ENCODE results near the gene CCL11. TPM values are rescaled to one million over a fixed set of nuclear protein-coding genes. Genes with fewer than 3 reads are reported as not detected.

The CCL11 gene
- total RNA-seq, 1 experiment from 2014 or later = not detected

- H3K36me3 Mint-ChIP-seq = peaks cover under 1% of the 10 kb centered on the region; the same call in 1 of the 2 replicates
- H3K9me3 Mint-ChIP-seq = peaks cover under 1% of the 10 kb centered on the region; the same call in 1 of the 2 replicates
- DNase-seq (ENCODE audit: low spot score) (no peak), ATAC-seq (no peak)
- POLR2A ChIA-PET = interaction anchor here (1.5 kb wide), 1 partner anchor 16 kb away, joined by 4 read pairs; no protein-coding TSS in a partner anchor
- CTCF ChIA-PET = interaction anchor here (1.0 to 2.4 kb wide), 4 partner anchors 36 to 125 kb away, joined by 3 to 20 read pairs (median 3); no protein-coding TSS in a partner anchor
- no peak for TF ChIP-seq ATF6 (CRISPR knock-in tag; IDR thresholded peaks at IDR 0.05)
- TF ChIP-seq ELF4 (CRISPR knock-in tag; IDR thresholded peaks at IDR 0.05; ENCODE audit: low read depth) = no peak
- no peak for TF ChIP-seq NFE2L1 (CRISPR knock-in tag; IDR thresholded peaks at IDR 0.05)
- no peak for TF ChIP-seq GABPB1 (CRISPR knock-in tag; IDR thresholded peaks at IDR 0.05)
- TF ChIP-seq FOXP1 (CRISPR knock-in tag; IDR thresholded peaks at IDR 0.05; ENCODE audit: borderline replicate concordance) = no peak
- TF ChIP-seq CTCF (IDR thresholded peaks at IDR 0.05) = no peak
- no peak for TF ChIP-seq ZNF512 (CRISPR knock-in tag; IDR thresholded peaks at IDR 0.05; ENCODE audit: borderline replicate concordance)
- TF ChIP-seq FOXK1 (CRISPR knock-in tag; IDR thresholded peaks at IDR 0.05) = no peak
- no peak for TF ChIP-seq ZSCAN18 (CRISPR knock-in tag; IDR thresholded peaks at IDR 0.05)
- TF ChIP-seq CDX4 (CRISPR knock-in tag; IDR thresholded peaks at IDR 0.05; ENCODE audit: borderline replicate concordance) = no peak
- TF ChIP-seq ZNF138 (CRISPR knock-in tag; conservative IDR thresholded peaks at IDR 0.05) = no peak
- TF ChIP-seq NFYB (CRISPR knock-in tag; conservative IDR thresholded peaks at IDR 0.05; ENCODE audit: low read depth) = no peak
- TF ChIP-seq PREB (CRISPR knock-in tag; IDR thresholded peaks at IDR 0.05; ENCODE audit: borderline replicate concordance) = no peak
- no peak for TF ChIP-seq ZNF281 (CRISPR knock-in tag; IDR thresholded peaks at IDR 0.05)
- no peak for TF ChIP-seq JAZF1 (CRISPR knock-in tag; IDR thresholded peaks at IDR 0.05)
- TF ChIP-seq ATF3 (CRISPR knock-in tag; conservative IDR thresholded peaks at IDR 0.05) = no peak
- no peaks in the 10 kb centered on the region; the same call in 1 of the 2 replicates for H3K27me3 Mint-ChIP-seq (ENCODE audit: low read depth)
- H3K4me1 Mint-ChIP-seq = peaks cover 27% of the 10 kb centered on the region
- H3K4me3 Mint-ChIP-seq = no peak overlapping the region
- no peak overlapping the region for H3K27ac Mint-ChIP-seq
Measured at GRCh38 chr17:34236281-34236892, 49.2 kb upstream of the CCL11 start.

Data from WTC11 (cell line).